Endodermal cell (in vitro differentiated cells): ENCODE data around the gene PARP12. TPM values are rescaled to one million over a fixed set of nuclear protein-coding genes. Genes with fewer than 3 reads are reported as not detected.

Experiments used
- DNase-seq: peaks from one replicate; pipeline ENCODE4 v3.0.0-alpha.2; 2017
- H3K27ac ChIP-seq: 2 replicates; pipeline ENCODE4 v1.5.1; 2013; ENCODE audit warnings: mild to moderate bottlenecking, low read depth, low read length, moderate library complexity
- H3K27me3 ChIP-seq: 2 replicates; pipeline ENCODE4 v1.6.1; 2013; ENCODE audit warnings: mild to moderate bottlenecking, low read length, moderate library complexity; ENCODE audit not compliant: insufficient read depth, control insufficient read depth, poor library complexity, severe bottlenecking
- H3K36me3 ChIP-seq: 2 replicates; pipeline ENCODE4 v1.7.0; 2013; ENCODE audit warnings: mild to moderate bottlenecking, low read length, moderate library complexity; ENCODE audit not compliant: control insufficient read depth, insufficient read depth
- H3K4me1 ChIP-seq: one replicate; pipeline ENCODE4 v1.7.0; 2013; ENCODE audit warnings: low read length; ENCODE audit not compliant: control insufficient read depth, insufficient read depth
- H3K4me3 ChIP-seq: 2 replicates; pipeline ENCODE4 v1.5.1; 2013; ENCODE audit warnings: mild to moderate bottlenecking, low read length, moderate library complexity
- H3K9ac ChIP-seq: 2 replicates; pipeline ENCODE4 v1.6.1; 2013; ENCODE audit warnings: mild to moderate bottlenecking, low read length, moderate library complexity; ENCODE audit not compliant: poor library complexity, severe bottlenecking; ENCODE audit errors: extremely low read depth
- H3K9me3 ChIP-seq: 2 replicates; pipeline ENCODE4 v1.6.1; 2013; ENCODE audit warnings: mild to moderate bottlenecking, low read length, moderate library complexity; ENCODE audit not compliant: control insufficient read depth
- H3K27ac Mint-ChIP-seq: 2 replicates; pipeline ENCODE4 v1.8.0; 2020; ENCODE audit warnings: mixed read lengths
- H3K27me3 Mint-ChIP-seq: 2 replicates; pipeline ENCODE4 v1.8.0; 2021; ENCODE audit warnings: mild to moderate bottlenecking, mixed read lengths; ENCODE audit not compliant: insufficient read depth
- H3K36me3 Mint-ChIP-seq: 2 replicates; pipeline ENCODE4 v1.8.0; 2020; ENCODE audit warnings: low read depth, mixed read lengths
- H3K4me1 Mint-ChIP-seq: 2 replicates; pipeline ENCODE4 v1.8.0; 2020; ENCODE audit warnings: mixed read lengths
- H3K4me3 Mint-ChIP-seq: 2 replicates; pipeline ENCODE4 v1.8.0; 2020; ENCODE audit warnings: mild to moderate bottlenecking, moderate library complexity, mixed read lengths
- H3K9me3 Mint-ChIP-seq: 2 replicates; pipeline ENCODE4 v1.8.0; 2020; ENCODE audit warnings: mild to moderate bottlenecking, mixed read lengths
- CTCF ChIP-seq: fragments of 200-600 bp; sonication (generic); conservative IDR thresholded peaks from 2 replicates; pipeline ENCODE4 v1.5.0; 2021; ENCODE audit warnings: antibody characterized with exemption, mild to moderate bottlenecking
- WGBS, 2 experiments: methylation state at CpG; one replicate each; pipeline versions ENCODE4 v1.1.5 to v1.1.7; 2013; ENCODE audit warnings: missing lambda C conversion rate in 2 of 2, mixed read lengths in 1 of 2; ENCODE audit not compliant: insufficient coverage in 1 of 2, insufficient read length in 1 of 2; 5-methylcytosine and 5-hydroxymethylcytosine counted together
- total RNA-seq, 2 donors: library from RNA; stranded (reverse); fragmentation: NEBNext Ultra II Directional in 1 of 2; extraction: Animal tissue kit (Norgen Biotek cat#: 25700) in 1 of 2; gene quantifications; 2 replicates in 1 of 2; 3 replicates in 1 of 2; pipeline ENCODE4 v1.2.1, GENCODE V29; 2021

Gene PARP12
- total RNA-seq, 2 donors from 2014 or later, result 9.4 to 10.4 TPM

DNA sequence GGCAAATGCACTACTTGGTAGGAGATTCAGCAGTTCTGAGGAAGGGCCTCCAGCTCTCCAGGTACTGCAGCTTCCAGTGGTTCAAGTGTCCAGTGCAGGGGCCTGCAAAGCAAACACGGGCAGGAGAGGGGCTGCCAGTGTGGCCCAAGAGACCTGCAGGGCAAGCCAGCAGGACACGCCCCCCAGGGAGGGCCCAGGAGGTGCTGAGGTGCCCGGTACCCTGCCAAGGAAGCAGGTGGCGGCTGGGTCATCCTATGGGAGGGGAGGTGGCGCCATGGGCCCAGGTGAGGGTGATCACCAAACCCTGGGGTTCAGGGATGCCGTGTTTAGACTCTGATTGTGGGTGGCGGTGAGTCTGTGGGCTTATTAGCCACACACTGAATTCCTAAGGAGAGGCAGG, 45.7 kb downstream of the PARP12 start:
- no peak for TF ChIP-seq CTCF
- Mint-ChIP-seq H3K4me3 (no peak overlapping the region), H3K4me1 (peaks cover 16% of the 10 kb centered on the region), H3K9me3 (no peaks in the 10 kb centered on the region), H3K27ac (no peak overlapping the region), H3K27me3 (no peaks in the 10 kb centered on the region), H3K36me3 (no peaks in the 10 kb centered on the region)
- Histone ChIP-seq H3K36me3 (no peaks in the 10 kb centered on the region), H3K9me3 (no peaks in the 10 kb centered on the region), H3K9ac (no peak overlapping the region), H3K27me3 (no peaks in the 10 kb centered on the region), H3K4me3 (no peak overlapping the region), H3K4me1 (peaks cover 5% of the 10 kb centered on the region), H3K27ac (no peak overlapping the region)
- 90 to 93% methylated on average over 6 to 7 of the region's 7 CpGs for WGBS, 2 experiments
- no peak for DNase-seq

DNA sequence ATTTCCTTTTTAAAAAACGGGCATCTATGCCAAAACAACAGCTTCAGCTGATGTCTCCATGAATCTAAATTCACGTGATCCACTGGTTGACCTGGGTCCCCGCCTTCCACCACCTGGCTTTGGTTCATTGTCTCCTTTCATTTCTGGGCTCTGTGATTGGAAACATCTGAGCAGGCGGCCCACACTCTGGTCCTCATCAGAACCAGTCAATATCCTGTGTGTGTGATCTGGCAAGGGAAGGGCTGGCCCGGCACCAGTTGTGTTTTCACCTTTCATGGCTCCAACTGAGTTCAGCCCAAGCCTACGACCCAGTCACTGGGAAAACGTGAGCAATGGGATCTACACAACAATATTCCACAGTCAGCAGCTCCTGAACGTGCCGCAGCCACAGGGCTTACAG, 46.2 kb downstream of the PARP12 start:
- TF ChIP-seq CTCF, result no peak
- Mint-ChIP-seq H3K4me1 (peaks cover 19% of the 10 kb centered on the region), H3K9me3 (no peaks in the 10 kb centered on the region), H3K27me3 (no peaks in the 10 kb centered on the region), H3K4me3 (no peak overlapping the region), H3K36me3 (no peaks in the 10 kb centered on the region), H3K27ac (no peak overlapping the region)
- no peak for DNase-seq
- no peak overlapping the region for H3K27ac ChIP-seq
- H3K4me1 ChIP-seq, result peaks cover 5% of the 10 kb centered on the region
- H3K36me3 ChIP-seq, result no peaks in the 10 kb centered on the region
- WGBS, 2 experiments, result 87 to 98% methylated on average over 5 to 9 of the region's 9 CpGs
- H3K9me3 ChIP-seq, result no peaks in the 10 kb centered on the region
- H3K9ac ChIP-seq, result no peak overlapping the region
- H3K27me3 ChIP-seq, result no peaks in the 10 kb centered on the region
- H3K4me3 ChIP-seq, result no peak overlapping the region

DNA sequence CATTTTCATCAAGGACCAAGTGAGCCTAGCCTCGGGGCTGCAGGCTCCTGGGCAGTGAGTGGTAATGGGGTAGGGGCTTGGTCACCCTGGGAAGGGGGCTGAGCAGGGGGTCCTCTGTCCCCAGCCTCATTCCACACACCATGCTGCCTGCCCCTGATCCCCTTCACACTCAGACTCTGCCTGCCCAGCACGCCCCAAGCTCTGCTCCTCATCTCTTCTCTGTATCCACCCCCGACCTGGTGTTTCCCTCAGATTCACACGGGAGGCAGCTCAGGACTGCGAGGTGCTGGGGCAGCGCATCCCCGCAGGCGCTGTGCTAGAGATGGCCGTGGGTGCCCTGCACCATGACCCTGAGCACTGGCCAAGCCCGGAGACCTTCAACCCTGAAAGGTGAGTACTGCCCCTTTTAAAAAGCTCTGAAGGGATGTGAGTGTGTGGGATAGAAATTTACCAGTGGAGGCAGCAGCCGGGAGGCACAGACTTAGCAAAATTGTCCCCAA, 47.2 kb downstream of the PARP12 start:
- no peak overlapping the region for H3K4me3 Mint-ChIP-seq
- no peaks in the 10 kb centered on the region for H3K36me3 ChIP-seq
- H3K27ac Mint-ChIP-seq, result no peak overlapping the region
- no peak for DNase-seq
- H3K27me3 ChIP-seq, result no peaks in the 10 kb centered on the region
- no peak overlapping the region for H3K4me3 ChIP-seq
- no peak overlapping the region for H3K27ac ChIP-seq
- H3K9me3 ChIP-seq, result no peaks in the 10 kb centered on the region
- H3K9ac ChIP-seq, result no peak overlapping the region
- H3K4me1 Mint-ChIP-seq, result peaks cover 24% of the 10 kb centered on the region
- 75 to 89% methylated on average over 2 to 11 of the region's 11 CpGs for WGBS, 2 experiments
- H3K4me1 ChIP-seq, result peaks cover 5% of the 10 kb centered on the region
- no peaks in the 10 kb centered on the region for H3K36me3 Mint-ChIP-seq
- H3K27me3 Mint-ChIP-seq, result no peaks in the 10 kb centered on the region
- TF ChIP-seq CTCF, result no peak
- H3K9me3 Mint-ChIP-seq, result no peaks in the 10 kb centered on the region
